ENCODE data around the gene KCNAB2.

DNA sequence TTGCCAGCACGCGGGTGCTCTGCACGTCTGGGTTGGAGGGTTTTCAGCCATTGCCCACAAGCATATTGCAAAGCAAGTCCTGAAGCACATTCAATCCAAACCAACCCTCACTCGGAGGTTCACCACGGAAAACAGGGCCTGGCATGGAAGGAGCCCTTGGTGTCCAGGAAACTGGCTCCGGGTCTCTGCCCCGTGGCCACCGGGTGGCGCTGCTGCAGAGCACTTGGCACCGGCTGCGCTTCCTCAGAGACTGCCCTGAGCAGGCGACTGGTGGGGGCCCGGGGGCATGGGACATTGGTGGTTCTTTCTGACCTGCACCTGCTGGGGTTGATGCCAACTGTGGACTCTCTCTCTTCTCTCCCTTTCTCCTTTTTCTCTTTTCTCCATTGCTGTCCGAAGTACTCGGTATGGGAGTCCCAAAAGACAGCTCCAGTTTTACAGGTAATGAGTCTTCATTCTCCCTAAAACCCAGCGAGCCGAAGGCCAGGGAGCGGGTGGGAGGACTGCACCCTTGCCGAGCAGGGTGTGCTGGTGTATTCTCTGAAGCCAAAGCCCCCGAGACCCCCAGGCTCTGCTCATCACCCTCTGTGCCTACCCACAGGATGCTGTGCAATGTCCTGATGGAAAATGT is 4.1 kb upstream of the KCNAB2 start:
- no peak for TF ChIP-seq SPI1 (IDR thresholded peaks at IDR 0.05; ENCODE audit: borderline replicate concordance, low read depth)
- TF ChIP-seq, protein P1, sequence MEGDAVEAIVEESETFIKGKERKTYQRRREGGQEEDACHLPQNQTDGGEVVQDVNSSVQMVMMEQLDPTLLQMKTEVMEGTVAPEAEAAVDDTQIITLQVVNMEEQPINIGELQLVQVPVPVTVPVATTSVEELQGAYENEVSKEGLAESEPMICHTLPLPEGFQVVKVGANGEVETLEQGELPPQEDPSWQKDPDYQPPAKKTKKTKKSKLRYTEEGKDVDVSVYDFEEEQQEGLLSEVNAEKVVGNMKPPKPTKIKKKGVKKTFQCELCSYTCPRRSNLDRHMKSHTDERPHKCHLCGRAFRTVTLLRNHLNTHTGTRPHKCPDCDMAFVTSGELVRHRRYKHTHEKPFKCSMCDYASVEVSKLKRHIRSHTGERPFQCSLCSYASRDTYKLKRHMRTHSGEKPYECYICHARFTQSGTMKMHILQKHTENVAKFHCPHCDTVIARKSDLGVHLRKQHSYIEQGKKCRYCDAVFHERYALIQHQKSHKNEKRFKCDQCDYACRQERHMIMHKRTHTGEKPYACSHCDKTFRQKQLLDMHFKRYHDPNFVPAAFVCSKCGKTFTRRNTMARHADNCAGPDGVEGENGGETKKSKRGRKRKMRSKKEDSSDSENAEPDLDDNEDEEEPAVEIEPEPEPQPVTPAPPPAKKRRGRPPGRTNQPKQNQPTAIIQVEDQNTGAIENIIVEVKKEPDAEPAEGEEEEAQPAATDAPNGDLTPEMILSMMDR (IDR thresholded peaks at IDR 0.05; ENCODE audit: insufficient read depth, low read length) = peak; percentile 36
- no peak for TF ChIP-seq POLR2AphosphoS5 (IDR thresholded peaks at IDR 0.05; ENCODE audit: low read depth)
- TF ChIP-seq, protein P2, sequence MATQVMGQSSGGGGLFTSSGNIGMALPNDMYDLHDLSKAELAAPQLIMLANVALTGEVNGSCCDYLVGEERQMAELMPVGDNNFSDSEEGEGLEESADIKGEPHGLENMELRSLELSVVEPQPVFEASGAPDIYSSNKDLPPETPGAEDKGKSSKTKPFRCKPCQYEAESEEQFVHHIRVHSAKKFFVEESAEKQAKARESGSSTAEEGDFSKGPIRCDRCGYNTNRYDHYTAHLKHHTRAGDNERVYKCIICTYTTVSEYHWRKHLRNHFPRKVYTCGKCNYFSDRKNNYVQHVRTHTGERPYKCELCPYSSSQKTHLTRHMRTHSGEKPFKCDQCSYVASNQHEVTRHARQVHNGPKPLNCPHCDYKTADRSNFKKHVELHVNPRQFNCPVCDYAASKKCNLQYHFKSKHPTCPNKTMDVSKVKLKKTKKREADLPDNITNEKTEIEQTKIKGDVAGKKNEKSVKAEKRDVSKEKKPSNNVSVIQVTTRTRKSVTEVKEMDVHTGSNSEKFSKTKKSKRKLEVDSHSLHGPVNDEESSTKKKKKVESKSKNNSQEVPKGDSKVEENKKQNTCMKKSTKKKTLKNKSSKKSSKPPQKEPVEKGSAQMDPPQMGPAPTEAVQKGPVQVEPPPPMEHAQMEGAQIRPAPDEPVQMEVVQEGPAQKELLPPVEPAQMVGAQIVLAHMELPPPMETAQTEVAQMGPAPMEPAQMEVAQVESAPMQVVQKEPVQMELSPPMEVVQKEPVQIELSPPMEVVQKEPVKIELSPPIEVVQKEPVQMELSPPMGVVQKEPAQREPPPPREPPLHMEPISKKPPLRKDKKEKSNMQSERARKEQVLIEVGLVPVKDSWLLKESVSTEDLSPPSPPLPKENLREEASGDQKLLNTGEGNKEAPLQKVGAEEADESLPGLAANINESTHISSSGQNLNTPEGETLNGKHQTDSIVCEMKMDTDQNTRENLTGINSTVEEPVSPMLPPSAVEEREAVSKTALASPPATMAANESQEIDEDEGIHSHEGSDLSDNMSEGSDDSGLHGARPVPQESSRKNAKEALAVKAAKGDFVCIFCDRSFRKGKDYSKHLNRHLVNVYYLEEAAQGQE (IDR thresholded peaks at IDR 0.05; ENCODE audit: insufficient replicate concordance, low read depth) = no peak

Data from HL-60 (cell line).